Panc1 (cell line): ENCODE measurements around the gene NCOA3. TPM values are rescaled to one million over a fixed set of nuclear protein-coding genes. Genes with fewer than 3 reads are reported as not detected.

ENCODE experiments used
- ATAC-seq: fragments of 200-7000 bp; cut with Tn5 transposase; 2 replicates; pipeline ENCODE4 v1.9.1; 2020; ENCODE audit warnings: mild to moderate bottlenecking, moderate library complexity
- Bru-seq: library from RNA; stranded (reverse); fragments of 400-500 nt; gene quantifications from one replicate; lab custom pipeline; 2021; lab: Mats Ljungman, UMichigan
- BruChase-seq, 2 experiments: library from RNA; stranded (reverse); fragments of 400-500 nt; gene quantifications; one replicate each; lab custom pipeline; 2021; lab: Mats Ljungman, UMichigan
- BruUV-seq: library from RNA; stranded (reverse); fragments of 400-500 nt; replicated peaks from 2 replicates; lab custom pipeline; 2021; lab: Mats Ljungman, UMichigan
- CTCF ChIA-PET: fragments of 300-600 bp; sonication (Branson Sonifier 250); formaldehyde crosslinking; loops from one replicate; lab custom pipeline; 2022; ENCODE audit warnings: antibody characterized with exemption; lab: Charles Lee
- POLR2A ChIA-PET: fragments of 300-600 bp; sonication (Branson Sonifier 250); formaldehyde crosslinking; loops from one replicate; lab custom pipeline; 2022; ENCODE audit warnings: antibody characterized with exemption; lab: Charles Lee
- DNase-seq: peaks from one replicate; pipeline ENCODE4 v3.0.0-alpha.2; 2010; ENCODE audit warnings: low read depth, low spot score
- H3K27ac ChIP-seq: 2 replicates; pipeline ENCODE4 v1.5.1; 2011; ENCODE audit warnings: mild to moderate bottlenecking, low read length, inconsistent platforms
- H3K27me3 ChIP-seq: fragments of 200-500 bp; sonication (Bioruptor generic); 2 replicates; pipeline ENCODE4 v1.6.0; 2014; ENCODE audit warnings: low read length, inconsistent platforms; ENCODE audit not compliant: control insufficient read depth, insufficient read depth
- H3K36me3 ChIP-seq: fragments of 200-500 bp; sonication (Bioruptor generic); 2 replicates; pipeline ENCODE4 v1.5.1; 2014; ENCODE audit warnings: inconsistent platforms, mild to moderate bottlenecking, low read length, moderate library complexity; ENCODE audit not compliant: control insufficient read depth, insufficient read depth
- H3K4me1 ChIP-seq: 2 replicates; pipeline ENCODE4 v1.5.1; 2011; ENCODE audit warnings: inconsistent platforms, mild to moderate bottlenecking, low read length, moderate library complexity; ENCODE audit not compliant: control insufficient read depth, insufficient read depth
- H3K4me3 ChIP-seq, 2 experiments: 2 replicates each; pipeline ENCODE4 v1.5.1; 2011 to 2012; ENCODE audit warnings: low read depth in 2 of 2, low read length in 2 of 2, mild to moderate bottlenecking in 2 of 2, inconsistent platforms in 1 of 2, moderate library complexity in 1 of 2
- H3K9me3 ChIP-seq: fragments of 200-500 bp; sonication (Bioruptor generic); 2 replicates; pipeline ENCODE4 v1.5.1; 2014; ENCODE audit warnings: low read depth, mild to moderate bottlenecking, inconsistent platforms, low read length, moderate library complexity; ENCODE audit not compliant: control insufficient read depth, insufficient read depth
- POLR2AphosphoS5 ChIP-seq: IDR thresholded peaks from 2 replicates; pipeline ENCODE4 v1.6.1; 2012; ENCODE audit warnings: mild to moderate bottlenecking, low read depth, low read length, moderate library complexity
- SIN3A ChIP-seq: IDR thresholded peaks from 2 replicates; pipeline ENCODE4 v1.6.1; 2012; ENCODE audit warnings: low read depth, mild to moderate bottlenecking, low read length, moderate library complexity, borderline replicate concordance; ENCODE audit not compliant: insufficient read depth
- TCF7L2 ChIP-seq: IDR thresholded peaks from 2 replicates; pipeline ENCODE4 v1.6.1; 2011; ENCODE audit warnings: mild to moderate bottlenecking, low read depth, low read length, inconsistent platforms
- in situ Hi-C: cut with HindIII; loops from 2 replicates; pipeline ENCODE4 v1.10.0; 2016; ENCODE audit warnings: low sequenced_read_pairs, low pct_unique_long_range_greater_than_20kb
- intact Hi-C: fragments of 100-400 bp; cut with micrococcal nuclease; formaldehyde crosslinking; loops from one replicate; pipeline ENCODE4 v1.10.0; 2022; ENCODE audit not compliant: unreplicated experiment
- long read RNA-seq: library from polyadenylated mRNA; unstranded; transcript quantifications from one replicate; pipeline ENCODE4 v2.0.0, GENCODE V29; 2021; ENCODE audit not compliant: unreplicated experiment
- polyA plus RNA-seq: library from polyadenylated mRNA; unstranded; fragments of >200 nt; gene quantifications from one replicate; pipeline ENCODE4 v1.2.1, GENCODE V29; 2012; ENCODE audit warnings: missing spikeins; ENCODE audit not compliant: insufficient read length
- total RNA-seq: library from RNA; stranded (reverse); gene quantifications from one replicate; pipeline ENCODE4 v1.2.1, GENCODE V29; 2021; ENCODE audit not compliant: unreplicated experiment
- TF ChIP-seq, protein P1 (sequence below), 2 experiments: IDR thresholded peaks; 2 replicates each; pipeline ENCODE4 v1.6.1; 2011 to 2012; ENCODE audit warnings: low read depth in 2 of 2, control low read depth in 1 of 2, low read length in 1 of 2, mild to moderate bottlenecking in 1 of 2, moderate library complexity in 1 of 2; ENCODE audit not compliant: insufficient read depth in 1 of 2

NCOA3 gene
- total RNA-seq (47.7 TPM), Bru-seq, nascent RNA (percentile 89 among the genes with signal in this experiment), BruChase-seq, experiment 1, labeled RNA remaining after a 2-hour chase (percentile 85 among the genes with signal in this experiment), BruChase-seq, experiment 2, labeled RNA remaining after a 6-hour chase (percentile 86 among the genes with signal in this experiment)
- polyA plus RNA-seq, result 16.3 TPM
- long read RNA-seq, full-length matches to known transcripts, result 2 of 19 reads
- long read RNA-seq, partial matches to known transcripts, result 7 of 19 reads
- long read RNA-seq, other reads (novel, unspliced or antisense), result 10 of 19 reads

- ATAC-seq (peak; percentile 99), DNase-seq (peak; percentile 71)
- in situ Hi-C loops (no loop called here), intact Hi-C loops (loop anchor here (10.0 kb wide), 2 partner anchors 123 to 227 kb away; no protein-coding TSS in a partner anchor)
- ChIA-PET POLR2A (interaction anchor here (0.6 to 0.9 kb wide), 3 partner anchors 8 to 49 kb away, joined by 3 to 11 read pairs (median 5); no protein-coding TSS in a partner anchor), CTCF (interaction anchor here (0.5 to 1.1 kb wide), 4 partner anchors 73 to 119 kb away, joined by 3 to 5 read pairs (median 5); no protein-coding TSS in a partner anchor)
- H3K36me3 ChIP-seq, result peaks cover 2% of the 10 kb centered on the region; the same call in 1 of the 2 replicates
- peak within 1 kb of the TSS; percentile 73 to 83 for H3K4me3 ChIP-seq
- H3K9me3 ChIP-seq, result no peaks in the 10 kb centered on the region
- H3K27ac ChIP-seq, result peak within 1 kb of the TSS; percentile 98
- no peaks in the 10 kb centered on the region for H3K27me3 ChIP-seq
- BruUV-seq, result no TSS peak
- peaks cover 27% of the 10 kb centered on the region for H3K4me1 ChIP-seq
- TF ChIP-seq SIN3A, result peak; percentile 96; the same call in 1 of the 2 replicates
- peak; percentile 96 for TF ChIP-seq POLR2AphosphoS5
- TF ChIP-seq, protein P1, sequence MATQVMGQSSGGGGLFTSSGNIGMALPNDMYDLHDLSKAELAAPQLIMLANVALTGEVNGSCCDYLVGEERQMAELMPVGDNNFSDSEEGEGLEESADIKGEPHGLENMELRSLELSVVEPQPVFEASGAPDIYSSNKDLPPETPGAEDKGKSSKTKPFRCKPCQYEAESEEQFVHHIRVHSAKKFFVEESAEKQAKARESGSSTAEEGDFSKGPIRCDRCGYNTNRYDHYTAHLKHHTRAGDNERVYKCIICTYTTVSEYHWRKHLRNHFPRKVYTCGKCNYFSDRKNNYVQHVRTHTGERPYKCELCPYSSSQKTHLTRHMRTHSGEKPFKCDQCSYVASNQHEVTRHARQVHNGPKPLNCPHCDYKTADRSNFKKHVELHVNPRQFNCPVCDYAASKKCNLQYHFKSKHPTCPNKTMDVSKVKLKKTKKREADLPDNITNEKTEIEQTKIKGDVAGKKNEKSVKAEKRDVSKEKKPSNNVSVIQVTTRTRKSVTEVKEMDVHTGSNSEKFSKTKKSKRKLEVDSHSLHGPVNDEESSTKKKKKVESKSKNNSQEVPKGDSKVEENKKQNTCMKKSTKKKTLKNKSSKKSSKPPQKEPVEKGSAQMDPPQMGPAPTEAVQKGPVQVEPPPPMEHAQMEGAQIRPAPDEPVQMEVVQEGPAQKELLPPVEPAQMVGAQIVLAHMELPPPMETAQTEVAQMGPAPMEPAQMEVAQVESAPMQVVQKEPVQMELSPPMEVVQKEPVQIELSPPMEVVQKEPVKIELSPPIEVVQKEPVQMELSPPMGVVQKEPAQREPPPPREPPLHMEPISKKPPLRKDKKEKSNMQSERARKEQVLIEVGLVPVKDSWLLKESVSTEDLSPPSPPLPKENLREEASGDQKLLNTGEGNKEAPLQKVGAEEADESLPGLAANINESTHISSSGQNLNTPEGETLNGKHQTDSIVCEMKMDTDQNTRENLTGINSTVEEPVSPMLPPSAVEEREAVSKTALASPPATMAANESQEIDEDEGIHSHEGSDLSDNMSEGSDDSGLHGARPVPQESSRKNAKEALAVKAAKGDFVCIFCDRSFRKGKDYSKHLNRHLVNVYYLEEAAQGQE (IDR thresholded peaks at IDR 0.05; ENCODE audit: insufficient read depth in 1 of 2, low read depth in 2 of 2, low read length in 1 of 2), result 0 out of 4 replicates have a peak, but pooled peaks of 1 of the 2 experiments have one; percentile 50
- TF ChIP-seq TCF7L2, result no peak
Observed at GRCh38 chr20:47501482-47502270, at the start of gene NCOA3. Gene NCOA3, plus strand, starts transcription at chr20:47501887. Its CDS starts 120,361 bp downstream, at chr20:47622248.

- Histone ChIP-seq H3K36me3 (no peaks in the 10 kb centered on the region), H3K9me3 (no peaks in the 10 kb centered on the region), H3K27ac (peak overlapping the region; percentile 73), H3K4me1 (peaks cover 17% of the 10 kb centered on the region; the same call in 1 of the 2 replicates), H3K4me3 (no peak overlapping the region), H3K27me3 (no peaks in the 10 kb centered on the region)
- DNase-seq, result no peak
- POLR2A ChIA-PET, result interaction anchor here (0.5 kb wide), 1 partner anchor 49 kb away, joined by 3 read pairs; the partner anchor contains the start of gene NCOA3
- no peak for ATAC-seq
- in situ Hi-C loops (no loop called here), intact Hi-C loops (no loop called here)
- no TSS peak for BruUV-seq
- CTCF ChIA-PET, result interaction anchor here (0.6 to 1.1 kb wide), 2 partner anchors 69 to 160 kb away, joined by 3 to 4 read pairs; no protein-coding TSS in a partner anchor
- no peak for TF ChIP-seq TCF7L2
Observed at GRCh38 chr20:47452736-47453161, 48.9 kb upstream of the NCOA3 start.
